Measurements from ENCODE around the gene KIF1A. TPM values are rescaled to one million over a fixed set of nuclear protein-coding genes. Genes with fewer than 3 reads are reported as not detected.
A peak's percentile ranks its signal among the peaks of the same experiment; 100 is the strongest.

Gene KIF1A
- total and polyA plus RNA-seq, 2 of the 8 experiments (the other 6 are each of a cell fraction or from before 2014, with no cell fraction given) = 61.3 to 281 TPM

GRCh38 chr2:240782221-240782885 is 37.7 kb downstream of the KIF1A start:
- H3K27ac ChIP-seq (ENCODE audit: low read depth, low read length) = no peak overlapping the region
- H3K23ac ChIP-seq (ENCODE audit: insufficient read length) = no peak overlapping the region
- no peak overlapping the region for H3K4me3 ChIP-seq (ENCODE audit: extremely low read depth in 1 of 4, insufficient read depth in 2 of 4, low read depth in 3 of 4, low read length in 4 of 4)
- no peak overlapping the region for H2BK120ac ChIP-seq (replicated peaks; ENCODE audit: low read depth, low read length)
- TF ChIP-seq JUND (IDR thresholded peaks at IDR 0.05; ENCODE audit: low read length) (no peak), SIN3A (conservative IDR thresholded peaks at IDR 0.05 in 1 of 2, IDR thresholded peaks at IDR 0.05 in 1 of 2; ENCODE audit: low read depth in 1 of 2, low read length in 2 of 2) (no peak), RFX5 (IDR thresholded peaks at IDR 0.05; ENCODE audit: borderline replicate concordance, low read depth, low read length) (no peak), TAF1 (IDR thresholded peaks at IDR 0.05; ENCODE audit: low read depth, low read length) (no peak)
- H3K27me3 ChIP-seq (replicated peaks in 1 of 4; ENCODE audit: control insufficient read depth in 3 of 4, extremely low read depth in 1 of 4, insufficient read depth in 3 of 4, low read length in 3 of 4) = no peaks in the 10 kb centered on the region
- H2BK15ac ChIP-seq (ENCODE audit: low read length) = no peak overlapping the region
- no peak overlapping the region for H3K18ac ChIP-seq (ENCODE audit: extremely low read depth, low read length)
- no peak for DNase-seq (ENCODE audit: low read depth in 1 of 2, low spot score in 2 of 2)
- H3K56ac ChIP-seq (replicated peaks; ENCODE audit: insufficient read length, low read depth, low read length) = no peak overlapping the region
- WGBS, 2 experiments (ENCODE audit: extremely low coverage in 1 of 2, insufficient coverage in 1 of 2, insufficient read length in 1 of 2, insufficient replicate concordance in 2 of 2, low coverage in 1 of 2, low lambda C conversion rate in 2 of 2, missing lambda C conversion rate in 1 of 2) = 94% methylated on average over 19 of the region's 43 CpGs; no CpG with 5 or more reads in 1 of the 2 experiments
- peak overlapping the region; percentile 25; the same call in 1 of the 2 replicates for H4K8ac ChIP-seq (ENCODE audit: extremely low read depth, insufficient read depth, low read length)
- CTCF ChIA-PET (ENCODE audit: partially characterized antibody) = no interaction called here
- no peaks in the 10 kb centered on the region for H3K9me3 ChIP-seq (ENCODE audit: insufficient read depth in 2 of 2, low read depth in 1 of 2, low read length in 1 of 2)
- H2BK12ac ChIP-seq (ENCODE audit: low read depth, low read length) = no peak overlapping the region
- POLR2A ChIA-PET (ENCODE audit: partially characterized antibody) = interaction anchor here (1.3 to 20.0 kb wide), 7 partner anchors 10 to 60 kb away, joined by 3 to 291 read pairs (median 45); partner anchors contain the start of gene KIF1A
- H3K4me2 ChIP-seq (ENCODE audit: insufficient read depth in 1 of 2, low read depth in 2 of 2, low read length in 2 of 2) = no peak overlapping the region
- H3K23me2 ChIP-seq (ENCODE audit: low read depth, low read length) = peaks cover 5% of the 10 kb centered on the region; the same call in 1 of the 2 replicates
- H2AFZ ChIP-seq (ENCODE audit: low read length) = no peak overlapping the region
- no peak overlapping the region for H4K91ac ChIP-seq (replicated peaks; ENCODE audit: insufficient read length, low read length)
- FAIRE-seq = no peak
- peaks cover 0 to 7% of the 10 kb centered on the region in 2 experiments; a peak in 1 of 4 replicates for H3K79me2 ChIP-seq (ENCODE audit: control insufficient read depth in 1 of 2, insufficient read depth in 2 of 2, low read length in 2 of 2)
- no peak overlapping the region for H2AK5ac ChIP-seq (ENCODE audit: low read depth, low read length)
- no peak overlapping the region for H2BK5ac ChIP-seq (ENCODE audit: low read depth, low read length)
- no peak overlapping the region for H2BK20ac ChIP-seq (ENCODE audit: low read length)
- H3K79me1 ChIP-seq (ENCODE audit: low read depth, low read length) = peaks cover 9% of the 10 kb centered on the region
- H3K4me1 ChIP-seq (replicated peaks in 1 of 4; ENCODE audit: control insufficient read depth in 3 of 4, insufficient read depth in 4 of 4, low read length in 3 of 4) = peaks cover 0 to 2% (median 0%) of the 10 kb centered on the region in 4 experiments; a peak in 3 of 7 replicates
- peaks cover 17 to 30% of the 10 kb centered on the region in 2 experiments for H4K20me1 ChIP-seq (replicated peaks in 1 of 2; ENCODE audit: control insufficient read depth in 1 of 2, insufficient read depth in 2 of 2, low read length in 2 of 2)
- H3K9ac ChIP-seq (replicated peaks in 1 of 4; ENCODE audit: extremely low read depth in 1 of 4, low read depth in 3 of 4, low read length in 3 of 4) = no peak overlapping the region
- no peak overlapping the region for H4K5ac ChIP-seq (ENCODE audit: insufficient read length, low read depth, low read length)
- no peak overlapping the region for H3K14ac ChIP-seq (ENCODE audit: insufficient read length)
- H3K36me3 ChIP-seq (ENCODE audit: control insufficient read depth in 2 of 4, insufficient read depth in 4 of 4, low read length in 3 of 4) = peaks cover 15 to 68% (median 52%) of the 10 kb centered on the region in 4 experiments
- no peak overlapping the region for H3K4ac ChIP-seq (replicated peaks; ENCODE audit: insufficient read length, low read depth, low read length)
